MM.1S (cell line): ENCODE measurements around the gene RADIL.

Source experiments
- DNase-seq: peaks from one replicate; pipeline ENCODE4 v3.0.0-alpha.2; 2015
- H2AFZ ChIP-seq: fragments of 300-600 bp; sonication (generic); 2 replicates; pipeline ENCODE4 v1.6.0; 2016; ENCODE audit warnings: antibody characterized with exemption, low read length
- H3F3A ChIP-seq: fragments of 300-600 bp; sonication (generic); 2 replicates; pipeline ENCODE4 v1.6.1; 2016; ENCODE audit warnings: mild to moderate bottlenecking, antibody characterized with exemption, low read length, moderate library complexity, mixed read lengths; ENCODE audit not compliant: insufficient read depth
- H3K27ac ChIP-seq: fragments of 300-600 bp; sonication (generic); 2 replicates; pipeline ENCODE4 v1.5.1; 2016; ENCODE audit warnings: mild to moderate bottlenecking, low read length
- H3K27me3 ChIP-seq: fragments of 300-600 bp; sonication (generic); replicated peaks from 2 replicates; pipeline ENCODE4 v1.6.0; 2016; ENCODE audit warnings: low read length; ENCODE audit not compliant: insufficient read depth
- H3K36me3 ChIP-seq: fragments of 300-600 bp; sonication (generic); replicated peaks from 2 replicates; pipeline ENCODE4 v1.6.1; 2016; ENCODE audit warnings: mild to moderate bottlenecking, low read length, mixed read lengths; ENCODE audit not compliant: insufficient read depth
- H3K4me1 ChIP-seq: fragments of 300-600 bp; sonication (generic); 2 replicates; pipeline ENCODE4 v1.6.1; 2016; ENCODE audit warnings: low read length, mixed read lengths
- H3K4me2 ChIP-seq: fragments of 300-600 bp; sonication (generic); 2 replicates; pipeline ENCODE4 v1.6.0; 2016; ENCODE audit warnings: low read depth, low read length
- H3K4me3 ChIP-seq: fragments of 300-600 bp; sonication (generic); 2 replicates; pipeline ENCODE4 v1.5.1; 2016; ENCODE audit warnings: low read length, mixed read lengths
- H3K79me2 ChIP-seq: fragments of 300-600 bp; sonication (generic); 2 replicates; pipeline ENCODE4 v1.6.1; 2016; ENCODE audit warnings: mixed run types, low read length, mixed read lengths
- H3K9ac ChIP-seq: fragments of 300-600 bp; sonication (generic); 2 replicates; pipeline ENCODE4 v1.6.1; 2016; ENCODE audit warnings: low read length, mixed read lengths
- H3K9me2 ChIP-seq: fragments of 300-600 bp; sonication (generic); replicated peaks from 2 replicates; pipeline ENCODE4 v1.6.1; 2016; ENCODE audit warnings: mild to moderate bottlenecking, low read length, mixed read lengths; ENCODE audit not compliant: insufficient read depth
- H3K9me3 ChIP-seq: fragments of 300-600 bp; sonication (generic); replicated peaks from 2 replicates; pipeline ENCODE4 v1.6.1; 2016; ENCODE audit warnings: mild to moderate bottlenecking, low read length, mixed read lengths; ENCODE audit not compliant: insufficient read depth
- H4K20me1 ChIP-seq: fragments of 300-600 bp; sonication (generic); 2 replicates; pipeline ENCODE4 v1.6.1; 2016; ENCODE audit warnings: mild to moderate bottlenecking, low read length, moderate library complexity, mixed read lengths; ENCODE audit not compliant: insufficient read depth
- CTCF ChIP-seq: fragments of 300-600 bp; sonication (generic); IDR thresholded peaks from 2 replicates; pipeline ENCODE4 v1.5.1; 2016; ENCODE audit warnings: antibody characterized with exemption, low read length, mixed read lengths
- EZH2 ChIP-seq: fragments of 300-600 bp; sonication (generic); optimal IDR thresholded peaks from 2 replicates; pipeline ENCODE3; 2017; ENCODE audit warnings: low read depth, mild to moderate bottlenecking, antibody characterized with exemption, low read length, mixed read lengths
- EZH2phosphoT487 ChIP-seq: fragments of 300-600 bp; sonication (generic); IDR thresholded peaks from 2 replicates; pipeline ENCODE4 v1.6.1; 2018; ENCODE audit warnings: antibody characterized with exemption, low read length

The RADIL gene

GRCh38 chr7:4798706-4799235 lies 84.7 kb downstream of the RADIL start:
- Histone ChIP-seq H3K9me2 (no peaks in the 10 kb centered on the region), H4K20me1 (no peaks in the 10 kb centered on the region), H3K27ac (no peak overlapping the region), H3F3A (no peaks in the 10 kb centered on the region), H3K9me3 (no peaks in the 10 kb centered on the region), H3K27me3 (peaks cover 2% of the 10 kb centered on the region), H2AFZ (peak overlapping the region; percentile 78), H3K4me2 (peak overlapping the region; percentile 49; the same call in 1 of the 2 replicates), H3K4me1 (no peaks in the 10 kb centered on the region), H3K79me2 (no peaks in the 10 kb centered on the region), H3K4me3 (no peak overlapping the region), H3K36me3 (no peaks in the 10 kb centered on the region), H3K9ac (no peak overlapping the region)
- no peak for DNase-seq
- TF ChIP-seq CTCF (no peak), EZH2 (no peak), EZH2phosphoT487 (no peak)

DNA sequence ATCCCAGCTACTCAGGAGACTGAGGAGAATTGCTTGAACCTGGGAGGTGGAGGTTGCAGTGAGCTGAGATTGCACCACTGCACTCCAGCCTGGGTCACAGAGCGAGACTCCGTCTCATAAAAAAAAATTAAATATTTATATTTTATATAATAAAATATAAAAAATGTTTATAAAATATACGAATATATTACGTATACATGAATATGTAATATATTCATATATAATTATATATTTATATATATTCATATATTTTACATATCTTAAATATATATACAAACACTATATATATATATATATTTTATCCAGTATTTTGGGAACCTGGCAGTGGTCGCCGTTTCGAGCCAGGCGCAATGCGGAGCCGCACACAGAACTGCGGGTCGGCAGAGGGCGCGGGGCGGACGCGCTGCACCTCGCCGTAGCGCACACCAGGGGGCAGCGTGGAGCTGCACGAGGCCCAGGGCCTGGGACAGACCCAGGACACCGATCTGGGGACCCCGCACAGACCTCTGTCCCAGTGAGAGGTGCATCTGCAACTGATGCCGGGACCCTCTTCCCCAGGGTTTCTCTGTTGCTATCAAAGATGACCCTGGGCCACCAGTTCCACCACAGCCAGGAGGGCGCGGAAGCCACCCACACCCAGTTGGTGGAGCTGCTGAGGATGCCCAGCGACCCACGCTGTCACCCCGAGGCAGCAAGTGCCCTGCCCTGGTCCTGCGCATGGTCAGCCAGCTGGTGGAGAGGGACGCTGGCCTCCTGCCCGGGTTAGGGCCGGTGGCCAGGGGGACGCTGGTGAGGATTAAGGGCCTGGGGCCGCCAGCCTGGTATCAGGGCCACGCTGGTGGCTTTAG lies 85.4 kb downstream of the RADIL start:
- Histone ChIP-seq H3K4me2 (peak overlapping the region; percentile 49; the same call in 1 of the 2 replicates), H3K4me1 (no peaks in the 10 kb centered on the region), H3K9me2 (no peaks in the 10 kb centered on the region), H2AFZ (peak overlapping the region; percentile 78), H3K9ac (no peak overlapping the region), H3K9me3 (no peaks in the 10 kb centered on the region), H4K20me1 (no peaks in the 10 kb centered on the region), H3K27ac (no peak overlapping the region), H3K27me3 (no peaks in the 10 kb centered on the region; the same call in none of the 2 replicates), H3F3A (no peaks in the 10 kb centered on the region), H3K79me2 (no peaks in the 10 kb centered on the region), H3K36me3 (no peaks in the 10 kb centered on the region), H3K4me3 (no peak overlapping the region)
- DNase-seq: peak; percentile 40
- peak; percentile 67 for TF ChIP-seq CTCF
- TF ChIP-seq EZH2: no peak

- DNase-seq: no peak
- TF ChIP-seq EZH2 (no peak), EZH2phosphoT487 (no peak), CTCF (no peak)
- H3F3A ChIP-seq: no peaks in the 10 kb centered on the region
- no peak overlapping the region for H3K4me2 ChIP-seq
- H3K4me3 ChIP-seq: no peak overlapping the region
- no peak overlapping the region for H2AFZ ChIP-seq
- no peaks in the 10 kb centered on the region for H3K79me2 ChIP-seq
- H3K9me2 ChIP-seq: no peaks in the 10 kb centered on the region
- no peaks in the 10 kb centered on the region for H3K4me1 ChIP-seq
- no peaks in the 10 kb centered on the region for H4K20me1 ChIP-seq
- H3K27me3 ChIP-seq: no peaks in the 10 kb centered on the region; the same call in none of the 2 replicates
- H3K36me3 ChIP-seq: no peaks in the 10 kb centered on the region
- no peaks in the 10 kb centered on the region for H3K9me3 ChIP-seq
- H3K27ac ChIP-seq: no peak overlapping the region
- H3K9ac ChIP-seq: no peak overlapping the region
These were observed 87.1 kb downstream of the RADIL start for GRCh38 chr7:4796453-4796852.
